ENCODE data around the gene FIGNL2.
"Not testable (repeated sequence)": the region's sequence is repeated elsewhere in the genome, so short reads cannot be mapped to it uniquely, and the experiment has no call there.

The FIGNL2 gene

GRCh38 chr12:51813931-51814310 is 34.6 kb downstream of the FIGNL2 start:
- H3K4me3 ChIP-seq (ENCODE audit: low read length), result no peak overlapping the region
- TF ChIP-seq ZNF274 (IDR thresholded peaks at IDR 0.05; ENCODE audit: low read depth, low read length), result no peak

GRCh38 chr12:51812871-51813270 is 35.6 kb downstream of the FIGNL2 start:
- no peak for TF ChIP-seq ZNF274 (IDR thresholded peaks at IDR 0.05; ENCODE audit: low read depth, low read length)
- H3K4me3 ChIP-seq (ENCODE audit: low read length), result no peak overlapping the region

- no peak overlapping the region for H3K4me3 ChIP-seq (ENCODE audit: low read length)
- TF ChIP-seq ZNF274 (IDR thresholded peaks at IDR 0.05; ENCODE audit: low read depth, low read length), result no peak
Measured at GRCh38 chr12:51811203-51812202, 37.0 kb downstream of the FIGNL2 start.

- no peak for TF ChIP-seq ZNF274 (IDR thresholded peaks at IDR 0.05; ENCODE audit: low read depth, low read length)
- H3K4me3 ChIP-seq (ENCODE audit: low read length), result no peak overlapping the region
Measured at GRCh38 chr12:51809193-51809592, 39.3 kb downstream of the FIGNL2 start.

GRCh38 chr12:51806896-51807295 is 41.6 kb downstream of the FIGNL2 start:
- H3K4me3 ChIP-seq (ENCODE audit: low read length), result no peak overlapping the region

GRCh38 chr12:51801027-51801426 is 47.5 kb downstream of the FIGNL2 start:
- no peak overlapping the region for H3K4me3 ChIP-seq (ENCODE audit: low read length)
- TF ChIP-seq ZNF274 (IDR thresholded peaks at IDR 0.05; ENCODE audit: low read depth, low read length), result no peak

More at GRCh38 chr12:51806896-51807295, 41.6 kb downstream of the FIGNL2 start:
- TF ChIP-seq ZNF274 (IDR thresholded peaks at IDR 0.05; ENCODE audit: low read depth, low read length), result no peak

GRCh38 chr12:51798501-51798900 is 50.0 kb downstream of the FIGNL2 start:
- no peak for TF ChIP-seq ZNF274 (IDR thresholded peaks at IDR 0.05; ENCODE audit: low read depth, low read length)
- no peak overlapping the region for H3K4me3 ChIP-seq (ENCODE audit: low read length)

- not testable (repeated sequence) for H3K4me3 ChIP-seq (ENCODE audit: low read length)
Measured at GRCh38 chr12:51798051-51798450, 50.5 kb downstream of the FIGNL2 start.

- TF ChIP-seq ZNF274 (IDR thresholded peaks at IDR 0.05; ENCODE audit: low read depth, low read length), result no peak
- no peak overlapping the region for H3K4me3 ChIP-seq (ENCODE audit: low read length)
Measured at GRCh38 chr12:51797301-51797700, 51.2 kb downstream of the FIGNL2 start.

DNA sequence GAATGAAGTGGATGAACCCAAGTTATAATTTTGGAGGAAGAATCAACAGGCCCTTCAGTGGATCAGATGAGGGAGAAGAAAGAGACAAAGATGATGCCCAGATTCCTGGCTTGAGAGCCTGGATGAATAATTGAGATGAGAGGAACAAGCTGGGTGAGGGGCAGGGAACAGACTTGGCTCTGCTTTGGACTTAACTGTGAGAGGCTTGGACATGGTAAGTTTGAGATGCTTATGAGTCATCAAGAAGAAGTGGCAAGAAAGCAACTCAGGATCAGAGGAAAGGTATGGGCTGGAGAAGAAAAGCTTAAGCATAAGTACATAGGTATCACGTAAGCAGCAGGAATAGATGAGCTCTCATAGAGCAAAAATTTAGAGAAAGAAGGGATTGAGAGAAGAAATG is 55.3 kb downstream of the FIGNL2 start:
- no peak for TF ChIP-seq ZNF274 (IDR thresholded peaks at IDR 0.05; ENCODE audit: low read depth, low read length)
- H3K4me3 ChIP-seq (ENCODE audit: low read length), result no peak overlapping the region

GRCh38 chr12:51792417-51792816 is 56.1 kb downstream of the FIGNL2 start:
- H3K4me3 ChIP-seq (ENCODE audit: low read length), result no peak overlapping the region
- TF ChIP-seq ZNF274 (IDR thresholded peaks at IDR 0.05; ENCODE audit: low read depth, low read length), result no peak

DNA sequence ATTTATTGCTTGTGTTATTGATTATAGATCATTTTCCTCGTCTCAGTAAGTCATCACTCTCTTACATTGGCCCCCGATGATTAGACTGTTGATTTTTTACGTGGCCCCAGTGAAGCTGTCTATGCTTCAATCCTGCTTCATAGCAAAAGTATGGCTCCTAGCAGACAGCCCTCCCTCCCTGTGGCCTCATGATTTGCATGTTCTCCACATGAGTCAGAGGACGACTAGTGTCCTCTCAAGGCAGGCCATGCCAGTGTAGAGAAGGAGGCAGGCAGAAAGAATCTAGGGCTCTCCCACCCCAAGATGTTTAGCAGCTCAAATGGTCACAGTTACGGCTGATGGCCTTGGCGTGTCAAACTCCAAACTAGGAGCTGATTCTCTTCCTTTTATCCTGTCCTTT is 59.6 kb downstream of the FIGNL2 start:
- H3K4me3 ChIP-seq (ENCODE audit: low read length), result no peak overlapping the region
- no peak for TF ChIP-seq ZNF274 (IDR thresholded peaks at IDR 0.05; ENCODE audit: low read depth, low read length)

DNA sequence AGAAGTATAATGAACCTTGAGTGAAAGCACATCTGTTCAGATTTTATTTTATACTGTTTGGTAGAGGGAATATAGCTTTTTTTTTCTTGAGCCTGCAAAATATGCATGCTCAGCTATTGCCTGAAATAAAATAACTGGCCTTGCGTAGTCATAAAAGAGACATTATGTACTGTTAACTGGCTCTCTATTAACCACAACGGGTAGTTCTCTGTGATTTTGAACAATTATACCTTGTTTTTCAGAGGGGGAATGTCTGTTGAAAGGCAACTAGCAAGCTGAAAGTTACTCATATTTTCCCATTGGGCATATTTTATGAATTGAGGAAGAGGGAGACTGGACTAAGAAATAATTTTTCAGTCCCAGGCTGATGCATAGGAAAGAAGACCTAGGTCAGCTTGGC is 62.6 kb downstream of the FIGNL2 start:
- TF ChIP-seq ZNF274 (IDR thresholded peaks at IDR 0.05; ENCODE audit: low read depth, low read length), result no peak
- H3K4me3 ChIP-seq (ENCODE audit: low read length), result no peak overlapping the region

DNA sequence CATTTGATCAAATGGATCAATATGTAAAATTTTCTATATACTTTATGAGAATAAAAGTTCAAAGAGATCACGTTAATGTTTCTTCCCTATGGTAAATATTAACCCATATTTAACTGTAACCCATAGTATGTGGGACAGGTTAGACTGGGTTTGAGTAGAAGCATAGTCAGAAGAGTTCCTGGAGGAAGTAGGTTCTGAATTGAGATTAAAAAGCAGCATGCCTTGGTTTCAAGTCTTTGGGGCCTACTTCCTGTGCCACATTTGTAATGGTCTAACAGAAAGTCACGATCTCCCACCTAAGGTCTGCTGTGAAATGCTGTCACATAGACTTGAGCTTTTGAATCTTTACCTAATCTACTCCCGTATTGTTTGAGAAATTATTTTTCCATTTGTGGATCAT is 63.8 kb downstream of the FIGNL2 start:
- H3K4me3 ChIP-seq (ENCODE audit: low read length), result no peak overlapping the region
- TF ChIP-seq ZNF274 (IDR thresholded peaks at IDR 0.05; ENCODE audit: low read depth, low read length), result no peak

- TF ChIP-seq ZNF274 (IDR thresholded peaks at IDR 0.05; ENCODE audit: low read depth, low read length), result no peak
- H3K4me3 ChIP-seq (ENCODE audit: low read length), result no peak overlapping the region
Measured at GRCh38 chr12:51779876-51780275, 68.6 kb downstream of the FIGNL2 start.

All from GM08714 (cell line).